Measurements from ENCODE around the gene FNDC8. TPM values are rescaled to one million over a fixed set of nuclear protein-coding genes. Genes with fewer than 3 reads are reported as not detected.
A peak's percentile ranks its signal among the peaks of the same experiment; 100 is the strongest.

Gene FNDC8
- total and polyA plus RNA-seq, 9 of the 15 experiments (the other 6 are each of a cell fraction or from before 2014, with no cell fraction given) = 0.04 TPM; not detected in 8

DNA sequence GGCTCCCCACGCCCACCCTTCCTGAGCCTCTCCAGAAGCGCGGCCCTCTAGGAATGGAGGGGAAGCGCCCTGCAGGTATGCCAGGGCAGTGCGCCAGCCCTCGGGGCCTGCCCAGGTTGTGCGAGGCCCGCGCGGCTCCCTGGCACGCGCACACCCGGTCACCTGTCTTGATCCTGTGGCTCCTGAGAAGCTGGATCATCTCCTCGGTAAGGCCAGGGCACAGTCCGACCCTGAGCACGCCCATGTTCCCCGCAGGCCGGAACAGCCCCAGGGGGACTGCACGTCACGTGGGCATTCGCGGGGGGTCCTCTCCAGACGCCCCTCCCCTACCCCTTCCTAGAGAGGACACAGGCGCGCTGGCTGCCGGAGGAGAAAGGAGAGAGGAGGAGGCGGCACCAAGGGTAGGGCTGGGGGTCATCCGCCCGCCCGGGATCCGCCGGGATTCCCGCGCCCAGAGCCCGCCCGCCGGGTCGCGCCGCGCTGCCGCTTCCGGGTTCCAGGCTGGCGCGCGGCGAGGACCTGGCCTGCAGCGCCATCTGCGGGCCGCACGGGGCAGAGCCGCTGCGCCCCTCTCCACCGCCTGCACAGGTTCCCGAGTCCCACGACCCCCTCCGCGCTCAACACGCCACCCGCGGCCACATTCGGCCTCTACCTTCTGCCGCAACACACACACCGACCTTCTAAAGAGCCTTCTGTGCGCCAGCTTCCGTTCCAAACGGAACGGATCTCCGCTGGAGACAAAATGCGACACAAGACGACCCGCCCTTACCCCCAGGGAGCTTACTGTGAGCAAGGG is 1.8 kb upstream of the FNDC8 start, which contains the start of gene RAD51D (continued):
- TF ChIP-seq, protein P1, sequence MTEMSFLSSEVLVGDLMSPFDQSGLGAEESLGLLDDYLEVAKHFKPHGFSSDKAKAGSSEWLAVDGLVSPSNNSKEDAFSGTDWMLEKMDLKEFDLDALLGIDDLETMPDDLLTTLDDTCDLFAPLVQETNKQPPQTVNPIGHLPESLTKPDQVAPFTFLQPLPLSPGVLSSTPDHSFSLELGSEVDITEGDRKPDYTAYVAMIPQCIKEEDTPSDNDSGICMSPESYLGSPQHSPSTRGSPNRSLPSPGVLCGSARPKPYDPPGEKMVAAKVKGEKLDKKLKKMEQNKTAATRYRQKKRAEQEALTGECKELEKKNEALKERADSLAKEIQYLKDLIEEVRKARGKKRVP (CRISPR knock-in tag; IDR thresholded peaks at IDR 0.05) = no peak
- TF ChIP-seq MCM5 (IDR thresholded peaks at IDR 0.05; ENCODE audit: low read depth) (no peak), ZNF830 (CRISPR knock-in tag; IDR thresholded peaks at IDR 0.05) (0 out of 2 replicates have a peak, but pooled peaks have one; percentile 42), PHF8 (IDR thresholded peaks at IDR 0.05; ENCODE audit: borderline replicate concordance, low read length) (peak; percentile 75), JUND (IDR thresholded peaks at IDR 0.05; ENCODE audit: borderline replicate concordance, low read depth, low read length) (no peak), JUND (tag; IDR thresholded peaks at IDR 0.05; ENCODE audit: borderline replicate concordance, low read depth, low read length) (no peak; the same call in 2 of the 3 replicates), SETDB1 (IDR thresholded peaks at IDR 0.05; ENCODE audit: low read length) (no peak), SMARCA4 (IDR thresholded peaks at IDR 0.05) (no peak), NR2C2 (CRISPR knock-in tag; IDR thresholded peaks at IDR 0.05) (no peak), NR2C2 (tag; IDR thresholded peaks at IDR 0.05) (peak; percentile 62; the same call in 1 of the 2 replicates), MCM7 (IDR thresholded peaks at IDR 0.05) (no peak), MEF2A (IDR thresholded peaks at IDR 0.05; ENCODE audit: control insufficient read depth, low read depth, low read length) (no peak), MTA3 (IDR thresholded peaks at IDR 0.05; ENCODE audit: borderline replicate concordance) (peak; percentile 83; the same call in 1 of the 2 replicates), RBFOX2 (IDR thresholded peaks at IDR 0.05; ENCODE audit: low read depth, low read length) (peak; percentile 88), PYGO2 (tag; IDR thresholded peaks at IDR 0.05) (no peak), HDAC2 (IDR thresholded peaks at IDR 0.05) (no peak), RBM34 (IDR thresholded peaks at IDR 0.05; ENCODE audit: borderline replicate concordance, insufficient read depth, low read length) (no peak), ZNF431 (CRISPR knock-in tag; IDR thresholded peaks at IDR 0.05) (no peak)
- TF ChIP-seq, protein P2, sequence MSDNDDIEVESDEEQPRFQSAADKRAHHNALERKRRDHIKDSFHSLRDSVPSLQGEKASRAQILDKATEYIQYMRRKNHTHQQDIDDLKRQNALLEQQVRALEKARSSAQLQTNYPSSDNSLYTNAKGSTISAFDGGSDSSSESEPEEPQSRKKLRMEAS (CRISPR knock-in tag; IDR thresholded peaks at IDR 0.05) = peak; percentile 57
- TF ChIP-seq, protein P3, sequence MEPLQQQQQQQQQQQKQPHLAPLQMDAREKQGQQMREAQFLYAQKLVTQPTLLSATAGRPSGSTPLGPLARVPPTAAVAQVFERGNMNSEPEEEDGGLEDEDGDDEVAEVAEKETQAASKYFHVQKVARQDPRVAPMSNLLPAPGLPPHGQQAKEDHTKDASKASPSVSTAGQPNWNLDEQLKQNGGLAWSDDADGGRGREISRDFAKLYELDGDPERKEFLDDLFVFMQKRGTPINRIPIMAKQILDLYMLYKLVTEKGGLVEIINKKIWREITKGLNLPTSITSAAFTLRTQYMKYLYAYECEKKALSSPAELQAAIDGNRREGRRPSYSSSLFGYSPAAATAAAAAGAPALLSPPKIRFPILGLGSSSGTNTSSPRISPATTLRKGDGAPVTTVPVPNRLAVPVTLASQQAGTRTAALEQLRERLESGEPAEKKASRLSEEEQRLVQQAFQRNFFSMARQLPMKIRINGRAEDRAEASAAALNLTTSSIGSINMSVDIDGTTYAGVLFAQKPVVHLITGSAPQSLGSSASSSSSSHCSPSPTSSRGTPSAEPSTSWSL (CRISPR knock-in tag; IDR thresholded peaks at IDR 0.05; ENCODE audit: borderline replicate concordance) = no peak
- TF ChIP-seq, protein P4, sequence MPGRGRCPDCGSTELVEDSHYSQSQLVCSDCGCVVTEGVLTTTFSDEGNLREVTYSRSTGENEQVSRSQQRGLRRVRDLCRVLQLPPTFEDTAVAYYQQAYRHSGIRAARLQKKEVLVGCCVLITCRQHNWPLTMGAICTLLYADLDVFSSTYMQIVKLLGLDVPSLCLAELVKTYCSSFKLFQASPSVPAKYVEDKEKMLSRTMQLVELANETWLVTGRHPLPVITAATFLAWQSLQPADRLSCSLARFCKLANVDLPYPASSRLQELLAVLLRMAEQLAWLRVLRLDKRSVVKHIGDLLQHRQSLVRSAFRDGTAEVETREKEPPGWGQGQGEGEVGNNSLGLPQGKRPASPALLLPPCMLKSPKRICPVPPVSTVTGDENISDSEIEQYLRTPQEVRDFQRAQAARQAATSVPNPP (IDR thresholded peaks at IDR 0.05; ENCODE audit: borderline replicate concordance, insufficient read depth, insufficient read length) = no peak
- TF ChIP-seq, protein P5, sequence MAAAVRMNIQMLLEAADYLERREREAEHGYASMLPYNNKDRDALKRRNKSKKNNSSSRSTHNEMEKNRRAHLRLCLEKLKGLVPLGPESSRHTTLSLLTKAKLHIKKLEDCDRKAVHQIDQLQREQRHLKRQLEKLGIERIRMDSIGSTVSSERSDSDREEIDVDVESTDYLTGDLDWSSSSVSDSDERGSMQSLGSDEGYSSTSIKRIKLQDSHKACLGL (CRISPR knock-in tag; IDR thresholded peaks at IDR 0.05; ENCODE audit: borderline replicate concordance, poor library complexity, severe bottlenecking) = peak; percentile 54
